Measurements from ENCODE around the gene GARNL3.

Gene GARNL3

DNA sequence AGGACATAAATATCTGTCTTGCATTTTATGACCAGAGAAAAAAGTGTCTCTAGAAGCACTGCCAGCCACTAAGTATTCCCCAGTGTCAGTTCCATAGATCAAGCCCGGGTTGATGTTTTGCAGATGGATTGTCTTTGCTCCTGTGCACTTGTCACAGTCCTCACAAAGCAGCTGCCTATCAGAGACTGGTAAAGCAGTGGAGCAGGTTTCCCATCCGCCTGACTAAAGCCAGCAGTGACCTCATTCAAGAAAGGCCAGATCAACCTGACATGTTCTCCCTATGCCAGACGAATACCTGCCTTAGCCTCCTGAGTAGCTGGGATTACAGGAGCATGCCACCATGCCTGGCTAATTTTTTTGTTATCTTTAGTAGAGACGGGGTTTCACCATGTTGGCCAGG, 26.8 kb upstream of the GARNL3 start:
- Histone ChIP-seq H3K36me3 (ENCODE audit: control insufficient read depth, insufficient read depth, low read length) (no peaks in the 10 kb centered on the region), H3K9me3 (ENCODE audit: control insufficient read depth, low read length) (no peaks in the 10 kb centered on the region), H3K4me3 (ENCODE audit: insufficient read depth, low read depth, low read length, poor library complexity, severe bottlenecking) (no peak overlapping the region), H3K27me3 (replicated peaks; ENCODE audit: control insufficient read depth, insufficient read depth, low read length, poor library complexity, severe bottlenecking) (no peaks in the 10 kb centered on the region), H3K27ac (ENCODE audit: insufficient read depth, low read length, poor library complexity, severe bottlenecking) (no peak overlapping the region), H3K4me1 (ENCODE audit: control insufficient read depth, insufficient read depth, low read length, poor library complexity, severe bottlenecking) (no peaks in the 10 kb centered on the region)
- no peak for DNase-seq

GRCh38 chr9:127241354-127241753, 23.2 kb upstream of the GARNL3 start:
- Histone ChIP-seq H3K4me1 (ENCODE audit: control insufficient read depth, insufficient read depth, low read length, poor library complexity, severe bottlenecking) (peaks cover 4% of the 10 kb centered on the region), H3K9me3 (ENCODE audit: control insufficient read depth, low read length) (no peaks in the 10 kb centered on the region), H3K4me3 (ENCODE audit: insufficient read depth, low read depth, low read length, poor library complexity, severe bottlenecking) (no peak overlapping the region), H3K27me3 (replicated peaks; ENCODE audit: control insufficient read depth, insufficient read depth, low read length, poor library complexity, severe bottlenecking) (no peaks in the 10 kb centered on the region), H3K36me3 (ENCODE audit: control insufficient read depth, insufficient read depth, low read length) (no peaks in the 10 kb centered on the region), H3K27ac (ENCODE audit: insufficient read depth, low read length, poor library complexity, severe bottlenecking) (no peak overlapping the region)
- no peak for DNase-seq

GRCh38 chr9:127244609-127245601, 19.7 kb upstream of the GARNL3 start:
- no peak overlapping the region for H3K27ac ChIP-seq (ENCODE audit: insufficient read depth, low read length, poor library complexity, severe bottlenecking)
- H3K4me3 ChIP-seq (ENCODE audit: insufficient read depth, low read depth, low read length, poor library complexity, severe bottlenecking), result peak overlapping the region; percentile 49
- H3K9me3 ChIP-seq (ENCODE audit: control insufficient read depth, low read length), result no peaks in the 10 kb centered on the region
- H3K4me1 ChIP-seq (ENCODE audit: control insufficient read depth, insufficient read depth, low read length, poor library complexity, severe bottlenecking), result peaks cover 4% of the 10 kb centered on the region
- H3K27me3 ChIP-seq (replicated peaks; ENCODE audit: control insufficient read depth, insufficient read depth, low read length, poor library complexity, severe bottlenecking), result no peaks in the 10 kb centered on the region
- H3K36me3 ChIP-seq (ENCODE audit: control insufficient read depth, insufficient read depth, low read length), result no peaks in the 10 kb centered on the region
- DNase-seq, result peak; percentile 81 to 90 (median 89)

GRCh38 chr9:127245637-127246164, 18.9 kb upstream of the GARNL3 start:
- no peak for DNase-seq
- Histone ChIP-seq H3K4me3 (ENCODE audit: insufficient read depth, low read depth, low read length, poor library complexity, severe bottlenecking) (peak overlapping the region; percentile 49), H3K9me3 (ENCODE audit: control insufficient read depth, low read length) (no peaks in the 10 kb centered on the region), H3K4me1 (ENCODE audit: control insufficient read depth, insufficient read depth, low read length, poor library complexity, severe bottlenecking) (peaks cover 4% of the 10 kb centered on the region), H3K27me3 (replicated peaks; ENCODE audit: control insufficient read depth, insufficient read depth, low read length, poor library complexity, severe bottlenecking) (no peaks in the 10 kb centered on the region), H3K27ac (ENCODE audit: insufficient read depth, low read length, poor library complexity, severe bottlenecking) (no peak overlapping the region), H3K36me3 (ENCODE audit: control insufficient read depth, insufficient read depth, low read length) (no peaks in the 10 kb centered on the region)

- DNase-seq, result no peak
- H3K27me3 ChIP-seq (replicated peaks; ENCODE audit: control insufficient read depth, insufficient read depth, low read length, poor library complexity, severe bottlenecking), result no peaks in the 10 kb centered on the region
- no peak overlapping the region for H3K27ac ChIP-seq (ENCODE audit: insufficient read depth, low read length, poor library complexity, severe bottlenecking)
- no peaks in the 10 kb centered on the region for H3K36me3 ChIP-seq (ENCODE audit: control insufficient read depth, insufficient read depth, low read length)
- no peak overlapping the region for H3K4me3 ChIP-seq (ENCODE audit: insufficient read depth, low read depth, low read length, poor library complexity, severe bottlenecking)
- peaks cover 4% of the 10 kb centered on the region for H3K4me1 ChIP-seq (ENCODE audit: control insufficient read depth, insufficient read depth, low read length, poor library complexity, severe bottlenecking)
- H3K9me3 ChIP-seq (ENCODE audit: control insufficient read depth, low read length), result no peaks in the 10 kb centered on the region
Observed at GRCh38 chr9:127248241-127248640, 16.3 kb upstream of the GARNL3 start.

- Histone ChIP-seq H3K27me3 (replicated peaks; ENCODE audit: control insufficient read depth, insufficient read depth, low read length, poor library complexity, severe bottlenecking) (no peaks in the 10 kb centered on the region), H3K4me1 (ENCODE audit: control insufficient read depth, insufficient read depth, low read length, poor library complexity, severe bottlenecking) (peaks cover under 1% of the 10 kb centered on the region), H3K36me3 (ENCODE audit: control insufficient read depth, insufficient read depth, low read length) (no peaks in the 10 kb centered on the region), H3K27ac (ENCODE audit: insufficient read depth, low read length, poor library complexity, severe bottlenecking) (no peak overlapping the region), H3K4me3 (ENCODE audit: insufficient read depth, low read depth, low read length, poor library complexity, severe bottlenecking) (no peak overlapping the region), H3K9me3 (ENCODE audit: control insufficient read depth, low read length) (no peaks in the 10 kb centered on the region)
- DNase-seq, result no peak
Observed at GRCh38 chr9:127249877-127250276, 14.7 kb upstream of the GARNL3 start.

GRCh38 chr9:127250896-127251391, 13.6 kb upstream of the GARNL3 start:
- H3K4me1 ChIP-seq (ENCODE audit: control insufficient read depth, insufficient read depth, low read length, poor library complexity, severe bottlenecking), result no peaks in the 10 kb centered on the region
- DNase-seq, result no peak
- H3K36me3 ChIP-seq (ENCODE audit: control insufficient read depth, insufficient read depth, low read length), result no peaks in the 10 kb centered on the region
- no peak overlapping the region for H3K27ac ChIP-seq (ENCODE audit: insufficient read depth, low read length, poor library complexity, severe bottlenecking)
- no peaks in the 10 kb centered on the region for H3K27me3 ChIP-seq (replicated peaks; ENCODE audit: control insufficient read depth, insufficient read depth, low read length, poor library complexity, severe bottlenecking)
- no peak overlapping the region for H3K4me3 ChIP-seq (ENCODE audit: insufficient read depth, low read depth, low read length, poor library complexity, severe bottlenecking)
- H3K9me3 ChIP-seq (ENCODE audit: control insufficient read depth, low read length), result no peaks in the 10 kb centered on the region

DNA sequence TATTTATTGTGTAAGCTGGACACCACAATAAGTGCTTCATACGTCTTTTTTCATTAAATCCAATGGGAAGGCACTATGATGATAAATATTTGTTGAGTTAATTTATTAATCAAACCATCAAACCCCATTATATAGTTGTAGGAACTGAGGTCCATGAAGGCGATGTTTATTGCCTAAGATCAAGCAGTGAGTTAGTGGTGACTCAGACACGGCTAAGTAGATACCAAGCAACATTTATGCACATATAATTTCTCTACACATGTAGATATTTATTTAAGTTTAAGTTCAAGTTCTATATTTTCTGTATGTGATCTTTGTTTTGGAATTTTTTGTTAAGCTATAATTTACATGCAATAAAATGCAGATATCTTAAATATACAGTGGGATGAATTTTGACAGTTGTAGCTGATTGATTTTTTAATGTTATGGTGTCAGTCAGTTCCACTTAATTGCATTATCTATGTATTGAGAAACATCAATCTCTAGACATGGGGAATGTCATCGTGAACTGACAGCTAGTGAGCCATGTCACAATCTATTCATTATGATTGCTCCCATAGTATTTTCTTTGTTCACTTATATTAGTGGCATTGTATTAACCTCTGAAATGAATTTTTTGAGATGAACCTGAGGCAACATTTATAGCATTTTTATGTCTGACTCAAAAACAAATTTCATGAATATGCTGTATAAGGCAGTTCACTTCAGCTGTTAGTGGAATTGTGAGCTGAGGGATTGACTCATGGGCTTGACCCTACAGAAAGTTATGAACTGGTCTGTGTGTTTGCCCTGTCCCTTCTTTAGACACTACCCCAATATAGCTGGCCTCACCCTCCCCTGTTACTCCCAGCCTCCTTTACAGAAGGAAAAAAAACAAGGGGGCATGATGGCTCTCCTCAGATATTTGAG, 11.9 kb upstream of the GARNL3 start:
- H3K9me3 ChIP-seq (ENCODE audit: control insufficient read depth, low read length), result no peaks in the 10 kb centered on the region
- H3K27ac ChIP-seq (ENCODE audit: insufficient read depth, low read length, poor library complexity, severe bottlenecking), result no peak overlapping the region
- no peak for DNase-seq
- no peak overlapping the region for H3K4me3 ChIP-seq (ENCODE audit: insufficient read depth, low read depth, low read length, poor library complexity, severe bottlenecking)
- no peaks in the 10 kb centered on the region for H3K36me3 ChIP-seq (ENCODE audit: control insufficient read depth, insufficient read depth, low read length)
- no peaks in the 10 kb centered on the region for H3K27me3 ChIP-seq (replicated peaks; ENCODE audit: control insufficient read depth, insufficient read depth, low read length, poor library complexity, severe bottlenecking)
- no peaks in the 10 kb centered on the region for H3K4me1 ChIP-seq (ENCODE audit: control insufficient read depth, insufficient read depth, low read length, poor library complexity, severe bottlenecking)

- H3K4me1 ChIP-seq (ENCODE audit: control insufficient read depth, insufficient read depth, low read length, poor library complexity, severe bottlenecking), result no peaks in the 10 kb centered on the region
- H3K36me3 ChIP-seq (ENCODE audit: control insufficient read depth, insufficient read depth, low read length), result no peaks in the 10 kb centered on the region
- no peaks in the 10 kb centered on the region for H3K9me3 ChIP-seq (ENCODE audit: control insufficient read depth, low read length)
- no peak for DNase-seq
- H3K4me3 ChIP-seq (ENCODE audit: insufficient read depth, low read depth, low read length, poor library complexity, severe bottlenecking), result no peak overlapping the region
- no peak overlapping the region for H3K27ac ChIP-seq (ENCODE audit: insufficient read depth, low read length, poor library complexity, severe bottlenecking)
- H3K27me3 ChIP-seq (replicated peaks; ENCODE audit: control insufficient read depth, insufficient read depth, low read length, poor library complexity, severe bottlenecking), result no peaks in the 10 kb centered on the region
Observed at GRCh38 chr9:127253446-127253845, 11.1 kb upstream of the GARNL3 start.
